Peyer's patch (tissue), 4 donors: ENCODE measurements around the gene ADK.

Experiments
- CTCF ChIP-seq, 6 experiments: fragments of 450-650 bp in 4 of 6; fragments of 200-600 bp in 2 of 6; sonication (generic) in 1 of 6; IDR thresholded peaks; one replicate each; pipeline ENCODE4 v1.5.1; 2017 to 2019; ENCODE audit warnings: antibody characterized with exemption in 6 of 6, mild to moderate bottlenecking in 3 of 6, moderate library complexity in 1 of 6
- POLR2A ChIP-seq, 2 donors: fragments of 450-650 bp; IDR thresholded peaks; one replicate each; pipeline ENCODE4 v1.5.1; 2017; ENCODE audit warnings: antibody characterized with exemption in 2 of 2, mild to moderate bottlenecking in 2 of 2, moderate library complexity in 2 of 2

DNA sequence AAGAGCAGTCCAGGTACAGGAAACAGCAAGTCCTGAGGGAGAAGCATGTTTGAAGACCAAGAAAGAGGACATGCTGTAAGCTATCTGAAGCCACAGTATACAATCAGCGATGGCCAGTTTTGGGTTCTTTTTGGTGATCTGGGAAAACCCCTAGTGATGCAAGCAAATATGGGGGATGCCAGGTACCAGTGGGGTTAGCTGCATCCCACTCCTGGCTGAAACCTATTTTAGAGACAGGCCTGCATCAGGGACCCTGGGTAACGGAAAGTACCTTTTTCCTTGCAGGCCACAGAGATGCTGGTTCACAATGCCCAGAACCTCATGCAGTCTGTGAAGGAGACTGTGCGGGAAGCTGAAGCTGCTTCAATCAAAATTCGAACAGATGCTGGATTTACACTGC is 33.3 kb upstream of the ADK start:
- TF ChIP-seq CTCF (IDR thresholded peaks at IDR 0.05) (no peak), POLR2A (IDR thresholded peaks at IDR 0.05) (no peak)
